WI38 (cell line): ENCODE data around the gene VWA1.
"Not testable (repeated sequence)": the region's sequence is repeated elsewhere in the genome, so short reads cannot be mapped to it uniquely, and the experiment has no call there.

Experiments
- H3K4me3 ChIP-seq: 2 replicates; pipeline ENCODE4 v1.5.1; 2011; ENCODE audit warnings: low read depth, mild to moderate bottlenecking, control low read depth, low read length
- TF ChIP-seq, protein P1 (sequence below): IDR thresholded peaks from 2 replicates; pipeline ENCODE4 v1.5.1; 2012; ENCODE audit warnings: low read depth, mild to moderate bottlenecking, control low read depth, low read length

The VWA1 gene

DNA sequence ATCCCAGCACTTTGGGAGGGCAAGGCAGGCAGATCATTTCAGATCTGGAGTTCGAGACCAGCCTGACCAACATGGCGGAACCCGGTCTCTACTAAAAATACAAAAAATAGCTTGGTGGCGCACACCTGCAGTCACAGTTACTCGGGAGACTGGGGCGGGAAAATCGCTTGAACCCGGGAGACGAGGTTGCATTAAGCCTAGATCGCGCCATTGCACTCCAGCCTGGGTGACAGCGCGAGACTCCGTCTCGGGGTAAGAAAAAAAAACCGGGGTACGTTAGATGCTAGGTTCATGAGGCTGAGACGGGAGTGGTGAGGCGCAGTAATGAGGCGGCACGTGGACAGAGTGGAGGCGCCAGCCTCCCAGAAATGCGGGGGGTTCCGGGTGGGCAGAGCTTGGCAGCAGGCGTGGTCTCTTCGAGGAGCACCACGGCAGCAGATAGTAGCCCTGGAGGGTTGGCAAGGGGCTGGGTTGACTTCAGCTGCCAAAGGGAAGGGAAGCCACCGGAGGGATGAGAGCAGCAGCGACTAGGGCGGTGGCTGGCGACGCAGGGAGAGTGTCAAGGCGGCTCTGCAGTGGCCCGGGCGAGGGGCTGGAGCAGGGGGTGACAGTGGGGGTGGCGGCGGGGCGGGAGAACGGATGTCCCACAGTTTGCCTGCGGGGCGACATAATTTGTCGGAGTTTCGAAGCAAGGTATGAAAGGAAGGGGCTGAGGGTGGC is 29.2 kb upstream of the VWA1 start:
- TF ChIP-seq, protein P1, sequence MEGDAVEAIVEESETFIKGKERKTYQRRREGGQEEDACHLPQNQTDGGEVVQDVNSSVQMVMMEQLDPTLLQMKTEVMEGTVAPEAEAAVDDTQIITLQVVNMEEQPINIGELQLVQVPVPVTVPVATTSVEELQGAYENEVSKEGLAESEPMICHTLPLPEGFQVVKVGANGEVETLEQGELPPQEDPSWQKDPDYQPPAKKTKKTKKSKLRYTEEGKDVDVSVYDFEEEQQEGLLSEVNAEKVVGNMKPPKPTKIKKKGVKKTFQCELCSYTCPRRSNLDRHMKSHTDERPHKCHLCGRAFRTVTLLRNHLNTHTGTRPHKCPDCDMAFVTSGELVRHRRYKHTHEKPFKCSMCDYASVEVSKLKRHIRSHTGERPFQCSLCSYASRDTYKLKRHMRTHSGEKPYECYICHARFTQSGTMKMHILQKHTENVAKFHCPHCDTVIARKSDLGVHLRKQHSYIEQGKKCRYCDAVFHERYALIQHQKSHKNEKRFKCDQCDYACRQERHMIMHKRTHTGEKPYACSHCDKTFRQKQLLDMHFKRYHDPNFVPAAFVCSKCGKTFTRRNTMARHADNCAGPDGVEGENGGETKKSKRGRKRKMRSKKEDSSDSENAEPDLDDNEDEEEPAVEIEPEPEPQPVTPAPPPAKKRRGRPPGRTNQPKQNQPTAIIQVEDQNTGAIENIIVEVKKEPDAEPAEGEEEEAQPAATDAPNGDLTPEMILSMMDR: no peak
- H3K4me3 ChIP-seq: peak overlapping the region; percentile 90

- peak within 1 kb of the TSS; percentile 90 for H3K4me3 ChIP-seq
- TF ChIP-seq, protein P1: no peak
These were observed 28.5 kb upstream of the VWA1 start, which contains the start of gene MRPL20 for GRCh38 chr1:1406821-1407635. Gene MRPL20 (minus strand): TSS chr1:1407293. CDS start chr1:1407217, 76 bp downstream.

DNA sequence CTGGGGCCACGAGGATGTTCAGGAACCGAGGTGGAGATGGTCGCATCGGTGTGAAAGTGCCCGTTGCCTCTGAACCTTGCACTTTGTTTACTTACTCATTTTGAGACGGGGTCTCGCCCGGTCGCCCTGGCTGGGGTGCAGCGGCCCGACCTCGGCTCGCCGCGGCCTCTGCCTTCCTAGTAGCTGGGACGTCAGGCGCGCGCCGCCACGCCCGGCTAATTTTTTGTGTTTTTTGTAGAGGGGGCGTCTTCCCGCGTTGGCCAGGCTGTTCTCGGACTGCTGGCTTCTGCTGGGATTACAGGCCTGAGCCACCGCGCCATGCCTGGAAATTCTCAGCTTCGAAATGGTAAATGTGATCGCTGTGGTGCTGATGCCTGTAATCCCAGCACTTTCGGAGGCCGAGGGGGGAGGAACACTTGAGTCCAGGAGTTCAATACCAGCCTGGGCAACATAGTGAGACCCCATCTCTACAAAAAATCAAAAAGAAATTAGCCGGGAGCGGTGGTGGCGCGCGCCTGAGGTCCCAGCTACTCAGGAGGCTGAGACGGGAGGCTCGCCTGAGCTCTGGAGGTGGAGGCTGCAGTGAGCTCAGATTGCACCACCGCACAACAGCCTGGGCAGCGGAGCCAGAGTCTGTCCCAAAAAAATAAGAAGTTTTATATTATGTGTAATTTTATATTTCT is 27.7 kb upstream of the VWA1 start:
- peak overlapping the region; percentile 90 for H3K4me3 ChIP-seq
- TF ChIP-seq, protein P1: no peak

DNA sequence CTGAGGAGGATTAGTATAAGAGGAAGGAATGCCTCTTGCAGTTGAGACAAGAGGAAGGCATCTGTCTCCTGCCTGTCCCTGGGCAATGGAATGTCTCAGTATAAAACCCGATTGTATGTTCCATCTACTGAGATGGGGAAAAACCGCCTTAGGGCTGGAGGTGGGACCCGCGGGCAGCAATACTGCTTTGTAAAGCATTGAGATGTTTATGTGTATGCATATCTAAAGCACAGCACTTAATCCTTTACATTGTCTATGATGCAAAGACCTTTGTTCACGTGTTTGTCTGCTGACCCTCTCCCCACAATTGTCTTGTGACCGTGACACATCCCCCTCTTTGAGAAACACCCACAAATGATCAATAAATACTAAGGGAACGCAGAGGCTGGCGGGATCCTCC is 25.3 kb upstream of the VWA1 start:
- H3K4me3 ChIP-seq: not testable (repeated sequence)

DNA sequence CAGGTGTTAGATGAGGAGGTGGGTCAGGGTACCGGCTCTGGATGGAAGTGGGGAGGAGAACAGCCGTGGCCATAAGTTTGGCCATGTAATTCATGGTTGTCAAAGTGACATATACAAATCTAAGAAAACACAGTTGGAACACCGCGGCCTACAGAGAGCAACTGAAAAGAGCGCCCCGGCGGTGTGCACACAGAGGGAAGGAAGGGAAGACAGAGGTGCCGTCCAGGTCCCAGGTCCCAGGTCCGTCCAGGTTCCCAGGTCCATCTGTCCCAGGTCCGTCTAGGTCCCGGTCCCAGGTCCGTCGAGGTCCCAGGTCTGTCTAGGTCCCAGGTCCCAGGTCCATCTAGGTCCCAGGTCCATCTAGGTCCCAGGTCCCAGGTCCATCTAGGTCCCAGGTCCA is 23.9 kb upstream of the VWA1 start:
- TF ChIP-seq, protein P1: no peak
- H3K4me3 ChIP-seq: no peak overlapping the region

DNA sequence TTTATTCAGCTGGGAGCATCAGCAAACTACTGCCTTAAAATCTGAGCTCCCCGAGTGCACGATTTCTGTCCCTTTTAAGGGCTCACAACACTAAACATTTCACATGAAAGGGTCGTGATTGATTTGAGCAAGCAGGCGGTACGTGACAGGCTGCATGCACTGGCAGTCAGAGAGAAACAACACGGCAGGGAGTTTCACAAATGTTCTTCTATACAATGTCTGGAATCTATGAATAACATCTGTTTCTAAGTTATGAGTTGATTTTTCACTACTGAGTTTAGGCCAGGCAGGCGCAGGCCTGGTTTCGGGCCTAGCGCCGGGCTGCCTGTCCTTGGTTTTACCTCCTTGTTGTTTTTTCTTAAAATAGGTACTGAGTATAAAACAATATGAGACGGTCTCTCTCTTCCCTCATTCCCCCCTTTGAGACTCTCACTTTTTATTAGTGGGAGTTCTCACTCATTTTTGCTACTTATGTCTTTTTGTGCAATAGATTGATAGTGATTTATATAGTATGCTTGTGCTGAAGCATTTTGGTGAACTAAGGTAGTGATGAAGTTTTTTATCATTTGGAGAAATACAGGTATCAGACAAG is 23.1 kb upstream of the VWA1 start:
- H3K4me3 ChIP-seq: not testable (repeated sequence)

GRCh38 chr1:1415751-1416150 is 19.7 kb upstream of the VWA1 start:
- TF ChIP-seq, protein P1: no peak
- no peak overlapping the region for H3K4me3 ChIP-seq

DNA sequence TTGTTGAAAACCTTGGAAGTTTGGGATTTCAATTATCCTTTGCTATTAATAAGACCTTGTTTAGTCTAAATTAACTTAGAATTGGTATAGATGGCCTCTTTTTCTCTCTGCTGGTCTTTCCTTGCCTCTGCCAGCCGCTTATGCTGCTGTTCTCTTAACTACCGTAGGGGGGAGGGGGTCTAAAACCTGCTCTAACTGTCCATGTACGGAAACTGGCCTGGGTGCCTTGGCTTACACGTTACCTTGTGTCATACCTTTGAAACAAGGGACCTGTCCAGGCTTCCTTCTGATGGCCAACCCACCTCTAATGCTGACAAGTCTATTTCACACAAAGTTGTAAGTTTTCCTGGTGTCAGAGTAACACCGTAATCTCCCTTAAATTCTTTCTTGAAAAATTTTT is 18.1 kb upstream of the VWA1 start:
- not testable (repeated sequence) for H3K4me3 ChIP-seq

- not testable (repeated sequence) for H3K4me3 ChIP-seq
These were observed 17.5 kb upstream of the VWA1 start for GRCh38 chr1:1417825-1418463.
